SK-N-MC (cell line): Measurements from ENCODE around the gene NUP214.

Source experiments
- EZH2 ChIP-seq: fragments of 200-600 bp; sonication (generic); IDR thresholded peaks from one replicate; pipeline ENCODE4 v1.6.1; 2017; ENCODE audit warnings: antibody characterized with exemption
- FOXP2 ChIP-seq: optimal IDR thresholded peaks from 2 replicates; pipeline ENCODE3; 2011; ENCODE audit warnings: mild to moderate bottlenecking, moderate library complexity; ENCODE audit not compliant: insufficient read depth; ENCODE audit errors: extremely low read length, control extremely low read depth
- POLR2AphosphoS5 ChIP-seq: IDR thresholded peaks from 2 replicates; pipeline ENCODE4 v1.6.1; 2012; ENCODE audit warnings: mild to moderate bottlenecking, low read depth, low read length, borderline replicate concordance

DNA sequence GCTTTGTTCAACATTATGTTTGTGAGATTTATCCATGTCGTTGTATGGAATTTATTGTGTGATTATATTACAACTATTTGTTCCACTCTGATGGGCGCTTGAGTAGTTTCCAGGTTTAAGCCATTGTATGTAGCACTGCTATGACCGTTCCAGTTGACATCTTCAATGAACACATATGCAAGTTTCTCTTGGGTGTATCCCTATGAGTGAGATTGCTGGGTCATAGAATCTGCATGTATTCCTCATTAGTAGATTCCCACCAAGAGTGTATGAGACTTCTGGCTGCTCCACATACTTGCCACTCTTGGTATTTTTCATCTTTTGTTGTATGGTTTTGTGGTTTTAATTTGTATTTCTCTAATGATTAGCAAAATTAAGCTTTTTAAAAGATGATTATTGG lies 22.9 kb downstream of the NUP214 start:
- no peak for TF ChIP-seq EZH2
- no peak for TF ChIP-seq POLR2AphosphoS5
- no peak for TF ChIP-seq FOXP2
